CD4-positive, alpha-beta T cell (primary cell): Measurements from ENCODE around the gene CPA4. TPM values are rescaled to one million over a fixed set of nuclear protein-coding genes. Genes with fewer than 3 reads are reported as not detected.

Experiments
- ATAC-seq: fragments of 200-7000 bp; cut with Tn5 transposase; one replicate; pipeline ENCODE4 v1.10.0; 2022; ENCODE audit warnings: mild to moderate bottlenecking; ENCODE audit not compliant: poor library complexity
- CTCF ChIA-PET: fragments of 350-600 bp; sonication (Branson Sonifier 250); formaldehyde crosslinking; loops from one replicate; lab custom pipeline; 2021; ENCODE audit warnings: antibody characterized with exemption, inconsistent platforms; lab: Charles Lee
- POLR2A ChIA-PET: fragments of 350-600 bp; sonication (Branson Sonifier 250); formaldehyde crosslinking; loops from one replicate; lab custom pipeline; 2021; ENCODE audit warnings: antibody characterized with exemption, inconsistent platforms; lab: Charles Lee
- DNase-seq, 14 experiments: peaks; one replicate each; pipeline ENCODE4 v3.0.0-alpha.2; 2013 to 2020; ENCODE audit warnings: mixed read lengths in 2 of 14
- H3K27ac ChIP-seq, 2 donors: one replicate each; pipeline versions ENCODE4 v1.5.1 to v1.7.0; 2013; ENCODE audit warnings: low read length in 2 of 2, low read depth in 1 of 2, mild to moderate bottlenecking in 1 of 2
- H3K27me3 ChIP-seq, 2 experiments: 1 replicate in 1 of 2; 2 replicates in 1 of 2; pipeline versions ENCODE4 v1.6.1 to v1.7.0; 2013; ENCODE audit warnings: low read length in 2 of 2, control low read depth in 1 of 2, mild to moderate bottlenecking in 1 of 2, moderate library complexity in 1 of 2; ENCODE audit not compliant: insufficient read depth in 2 of 2, control insufficient read depth in 1 of 2
- H3K36me3 ChIP-seq: one replicate; pipeline ENCODE4 v1.6.1; 2013; ENCODE audit warnings: low read length, control low read depth; ENCODE audit not compliant: insufficient read depth
- H3K4me1 ChIP-seq: one replicate; pipeline ENCODE4 v1.6.1; 2013; ENCODE audit warnings: low read length, control low read depth; ENCODE audit not compliant: insufficient read depth
- H3K4me3 ChIP-seq: one replicate; pipeline ENCODE4 v1.5.1; 2013; ENCODE audit warnings: mild to moderate bottlenecking, low read length, moderate library complexity
- H3K9me3 ChIP-seq, 2 experiments: 1 replicate in 1 of 2; 2 replicates in 1 of 2; pipeline versions ENCODE4 v1.6.1 to v1.7.0; 2013; ENCODE audit warnings: low read length in 2 of 2, mild to moderate bottlenecking in 2 of 2, control low read depth in 1 of 2, moderate library complexity in 1 of 2; ENCODE audit not compliant: control insufficient read depth in 1 of 2, insufficient read depth in 1 of 2
- H3K27ac Mint-ChIP-seq: one replicate; pipeline ENCODE4 v1.8.0; 2020; ENCODE audit warnings: mixed read lengths
- H3K27me3 Mint-ChIP-seq: one replicate; pipeline ENCODE4 v1.8.0; 2021; ENCODE audit warnings: mixed read lengths
- H3K36me3 Mint-ChIP-seq: one replicate; pipeline ENCODE4 v1.8.0; 2021; ENCODE audit warnings: low read depth, mixed read lengths
- H3K4me1 Mint-ChIP-seq: one replicate; pipeline ENCODE4 v1.8.0; 2021; ENCODE audit warnings: low read depth, mixed read lengths
- H3K4me3 Mint-ChIP-seq: one replicate; pipeline ENCODE4 v1.8.0; 2020; ENCODE audit warnings: mild to moderate bottlenecking, mixed read lengths
- H3K9me3 Mint-ChIP-seq: one replicate; pipeline ENCODE4 v1.8.0; 2020; ENCODE audit warnings: mixed read lengths
- intact Hi-C, 2 experiments: fragments of 100-400 bp; cut with DNase I in 1 of 2; cut with micrococcal nuclease in 1 of 2; formaldehyde crosslinking; loops; one replicate each; pipeline versions ENCODE4 v1.15.1 to v1.9.0; 2023 to 2025; cut with DNase I, micrococcal nuclease
- total RNA-seq, 174 experiments: library from RNA in 2 of 174; stranded (reverse) in 2 of 174; gene quantifications; one replicate each; pipeline ENCODE4 v1.2.3 and lab custom pipeline; 2021 to 2026
- TF ChIP-seq, protein P1 (sequence below): fragments of 200-600 bp; IDR thresholded peaks from one replicate; pipeline ENCODE4 v1.8.0; 2022; ENCODE audit warnings: antibody characterized with exemption, mild to moderate bottlenecking

CPA4 gene
- total RNA-seq, 2 experiments from 2014 or later: not detected

- DNase-seq: no peak
- intact Hi-C loops: no loop called here
- Histone ChIP-seq H3K27me3 (no peaks in the 10 kb centered on the region), H3K27ac (no peak overlapping the region), H3K4me3 (no peak overlapping the region), H3K4me1 (no peaks in the 10 kb centered on the region), H3K9me3 (no peaks in the 10 kb centered on the region), H3K36me3 (no peaks in the 10 kb centered on the region)
- Mint-ChIP-seq H3K4me3 (no peak overlapping the region), H3K27me3 (no peaks in the 10 kb centered on the region), H3K4me1 (no peaks in the 10 kb centered on the region), H3K9me3 (no peaks in the 10 kb centered on the region), H3K36me3 (no peaks in the 10 kb centered on the region), H3K27ac (no peak overlapping the region)
- CTCF ChIA-PET: no interaction called here
- TF ChIP-seq, protein P1, sequence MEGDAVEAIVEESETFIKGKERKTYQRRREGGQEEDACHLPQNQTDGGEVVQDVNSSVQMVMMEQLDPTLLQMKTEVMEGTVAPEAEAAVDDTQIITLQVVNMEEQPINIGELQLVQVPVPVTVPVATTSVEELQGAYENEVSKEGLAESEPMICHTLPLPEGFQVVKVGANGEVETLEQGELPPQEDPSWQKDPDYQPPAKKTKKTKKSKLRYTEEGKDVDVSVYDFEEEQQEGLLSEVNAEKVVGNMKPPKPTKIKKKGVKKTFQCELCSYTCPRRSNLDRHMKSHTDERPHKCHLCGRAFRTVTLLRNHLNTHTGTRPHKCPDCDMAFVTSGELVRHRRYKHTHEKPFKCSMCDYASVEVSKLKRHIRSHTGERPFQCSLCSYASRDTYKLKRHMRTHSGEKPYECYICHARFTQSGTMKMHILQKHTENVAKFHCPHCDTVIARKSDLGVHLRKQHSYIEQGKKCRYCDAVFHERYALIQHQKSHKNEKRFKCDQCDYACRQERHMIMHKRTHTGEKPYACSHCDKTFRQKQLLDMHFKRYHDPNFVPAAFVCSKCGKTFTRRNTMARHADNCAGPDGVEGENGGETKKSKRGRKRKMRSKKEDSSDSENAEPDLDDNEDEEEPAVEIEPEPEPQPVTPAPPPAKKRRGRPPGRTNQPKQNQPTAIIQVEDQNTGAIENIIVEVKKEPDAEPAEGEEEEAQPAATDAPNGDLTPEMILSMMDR: no peak
- ATAC-seq: no peak
- POLR2A ChIA-PET: no interaction called here
Measured at GRCh38 chr7:130297628-130298543, 4.9 kb downstream of the CPA4 start.

DNA sequence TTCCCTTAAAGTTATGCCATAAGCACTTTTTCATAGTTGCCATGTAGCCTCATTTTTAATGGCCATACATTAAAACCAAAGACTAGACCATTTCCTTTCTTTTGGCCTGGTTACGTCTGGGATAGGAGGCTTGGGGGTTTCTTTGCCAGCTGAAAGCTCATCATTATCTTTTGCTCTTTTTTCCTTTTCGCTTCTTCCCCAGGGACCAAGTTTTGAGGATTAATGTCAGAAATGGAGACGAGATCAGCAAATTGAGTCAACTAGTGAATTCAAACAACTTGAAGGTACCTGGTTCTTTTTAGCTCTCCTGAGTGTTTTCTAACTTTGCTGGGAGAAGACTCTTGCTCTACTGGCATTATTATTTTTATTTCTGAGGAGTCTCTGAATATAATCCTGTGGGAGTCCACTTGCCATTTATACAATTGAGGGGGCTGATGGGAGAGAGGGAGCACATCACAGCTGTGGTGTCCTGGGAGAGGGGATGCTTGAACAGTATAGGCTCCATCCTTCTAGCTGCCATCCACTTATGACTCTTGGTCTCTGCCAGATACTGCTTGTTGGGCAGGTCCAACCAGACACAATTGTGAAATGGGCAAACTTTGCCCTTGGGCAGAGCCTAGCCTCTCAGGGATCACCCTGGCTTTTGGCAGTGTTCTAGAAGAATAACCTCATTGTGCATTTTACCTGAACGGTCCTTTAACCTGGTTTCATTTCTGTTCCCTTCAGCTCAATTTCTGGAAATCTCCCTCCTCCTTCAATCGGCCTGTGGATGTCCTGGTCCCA, 5.8 kb downstream of the CPA4 start:
- Mint-ChIP-seq H3K9me3 (no peaks in the 10 kb centered on the region), H3K27ac (no peak overlapping the region), H3K4me1 (no peaks in the 10 kb centered on the region), H3K27me3 (no peaks in the 10 kb centered on the region), H3K4me3 (no peak overlapping the region), H3K36me3 (no peaks in the 10 kb centered on the region)
- intact Hi-C loops: no loop called here
- POLR2A ChIA-PET: no interaction called here
- no peaks in the 10 kb centered on the region for H3K36me3 ChIP-seq
- H3K27me3 ChIP-seq: no peaks in the 10 kb centered on the region
- no peak overlapping the region for H3K4me3 ChIP-seq
- H3K4me1 ChIP-seq: no peaks in the 10 kb centered on the region
- no peak for DNase-seq
- no peaks in the 10 kb centered on the region for H3K9me3 ChIP-seq
- TF ChIP-seq, protein P1: no peak
- no peak for ATAC-seq
- no peak overlapping the region for H3K27ac ChIP-seq
- CTCF ChIA-PET: no interaction called here

DNA sequence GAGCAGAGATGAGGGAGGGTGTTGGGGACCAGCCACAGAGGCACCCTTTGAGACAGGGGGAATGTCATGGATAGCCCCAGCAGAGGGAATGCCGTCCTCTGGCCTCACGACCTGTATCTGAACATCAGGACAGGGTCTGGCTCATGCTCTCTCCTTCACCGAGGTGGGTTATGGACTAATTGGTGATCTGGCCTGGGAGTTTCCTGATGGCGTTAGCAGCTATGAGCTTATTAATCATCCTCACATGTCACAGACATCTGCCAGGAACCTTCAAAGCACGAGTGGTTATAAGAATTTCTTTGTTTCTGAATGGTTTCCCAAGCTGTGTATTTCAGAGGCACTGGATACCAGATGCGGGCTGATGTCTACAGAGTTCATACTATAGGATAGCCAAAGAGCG, 6.9 kb downstream of the CPA4 start:
- no peaks in the 10 kb centered on the region for H3K9me3 ChIP-seq
- intact Hi-C loops: no loop called here
- Mint-ChIP-seq H3K9me3 (no peaks in the 10 kb centered on the region), H3K4me3 (no peak overlapping the region), H3K27ac (no peak overlapping the region), H3K27me3 (no peaks in the 10 kb centered on the region), H3K36me3 (no peaks in the 10 kb centered on the region), H3K4me1 (no peaks in the 10 kb centered on the region)
- no peaks in the 10 kb centered on the region for H3K36me3 ChIP-seq
- H3K4me1 ChIP-seq: no peaks in the 10 kb centered on the region
- H3K27ac ChIP-seq: no peak overlapping the region
- ChIA-PET CTCF (no interaction called here), POLR2A (no interaction called here)
- DNase-seq (no peak), ATAC-seq (no peak)
- no peaks in the 10 kb centered on the region for H3K27me3 ChIP-seq
- H3K4me3 ChIP-seq: no peak overlapping the region
- TF ChIP-seq, protein P1: no peak
